ENCODE data around the gene STK39.

Gene STK39

DNA sequence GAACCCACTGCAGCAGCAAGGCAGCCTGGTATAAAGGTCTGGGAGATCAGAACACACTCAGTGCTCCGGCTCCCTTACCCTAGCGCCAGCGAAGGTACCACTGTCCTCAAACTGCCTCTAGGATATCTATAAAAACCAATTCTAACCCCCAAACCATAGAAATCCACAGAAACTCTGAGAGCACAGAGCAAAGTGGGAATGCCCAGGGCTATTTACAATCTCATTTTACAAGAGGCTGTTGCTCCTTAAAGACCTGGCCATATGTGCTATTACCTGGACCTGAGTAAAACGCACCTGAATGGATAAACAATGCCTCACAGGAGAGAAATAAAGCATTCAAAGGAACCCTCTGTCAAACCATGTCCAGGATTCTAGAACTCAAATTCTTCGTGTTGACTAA, 4.3 kb downstream of the STK39 start:
- no peak for DNase-seq (ENCODE audit: low spot score)

DNA sequence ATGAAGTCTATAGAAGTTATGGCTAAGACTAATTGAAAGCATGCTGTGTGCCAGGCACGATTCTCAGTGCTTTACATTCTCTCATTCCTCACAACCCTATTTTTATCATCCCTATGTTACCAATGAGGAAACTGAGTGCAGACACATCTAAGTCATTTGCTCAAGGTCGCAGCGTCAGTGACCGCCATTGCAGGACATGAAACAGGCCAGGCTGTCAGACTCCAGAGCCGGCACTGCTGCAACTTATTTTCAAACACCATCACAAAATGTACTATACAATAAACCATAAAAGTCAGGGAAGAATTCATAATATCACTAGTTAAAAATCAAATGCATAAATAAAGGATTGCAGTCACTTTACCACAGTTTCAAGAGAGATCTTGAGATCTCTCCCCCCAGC, 5.6 kb downstream of the STK39 start:
- no peak for DNase-seq (ENCODE audit: low spot score)

- DNase-seq (ENCODE audit: low spot score), result no peak
These were observed 6.2 kb downstream of the STK39 start for GRCh38 chr2:168241208-168241607.

DNA sequence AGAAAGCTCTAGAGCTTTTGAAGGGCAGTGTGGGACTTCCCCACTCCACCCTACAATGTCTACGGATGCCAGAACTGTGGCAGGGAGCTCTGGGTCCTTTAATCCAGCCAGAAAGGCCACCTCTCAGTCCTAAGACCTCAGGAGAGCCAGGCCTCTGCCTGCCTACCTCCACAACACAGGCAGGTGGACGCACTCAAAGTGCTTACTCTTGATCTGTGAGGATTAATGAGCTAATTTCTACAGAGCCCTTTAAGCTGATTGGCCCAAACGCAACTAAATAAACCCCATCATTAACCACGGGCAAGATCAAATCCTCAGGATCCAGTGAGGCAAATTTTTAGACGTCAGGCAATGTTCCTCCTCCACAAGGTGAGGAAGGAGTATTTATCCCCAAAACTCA, 8.1 kb downstream of the STK39 start:
- no peak for DNase-seq (ENCODE audit: low spot score)

DNA sequence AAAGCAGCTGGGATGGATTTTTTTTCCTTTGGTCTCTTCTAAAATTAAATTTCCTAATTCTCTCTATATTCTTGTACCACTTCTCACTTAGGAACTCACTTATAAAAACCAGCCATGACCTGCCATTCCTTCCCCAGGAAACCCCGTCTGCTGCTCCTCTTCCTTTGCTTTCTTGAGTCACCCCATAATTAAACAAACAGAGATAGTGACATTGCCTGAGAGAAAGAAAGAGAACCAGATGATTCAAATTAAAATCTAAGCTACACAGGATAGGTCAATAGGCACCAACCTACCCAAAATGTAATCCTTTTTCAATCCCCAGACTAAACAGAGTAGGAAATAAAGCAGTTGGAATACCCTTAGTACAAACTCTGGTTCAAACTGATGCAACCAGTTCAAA, 9.7 kb downstream of the STK39 start:
- DNase-seq (ENCODE audit: low spot score), result no peak

- no peak for DNase-seq (ENCODE audit: low spot score)
These were observed 12.8 kb downstream of the STK39 start for GRCh38 chr2:168234407-168235085.

DNA sequence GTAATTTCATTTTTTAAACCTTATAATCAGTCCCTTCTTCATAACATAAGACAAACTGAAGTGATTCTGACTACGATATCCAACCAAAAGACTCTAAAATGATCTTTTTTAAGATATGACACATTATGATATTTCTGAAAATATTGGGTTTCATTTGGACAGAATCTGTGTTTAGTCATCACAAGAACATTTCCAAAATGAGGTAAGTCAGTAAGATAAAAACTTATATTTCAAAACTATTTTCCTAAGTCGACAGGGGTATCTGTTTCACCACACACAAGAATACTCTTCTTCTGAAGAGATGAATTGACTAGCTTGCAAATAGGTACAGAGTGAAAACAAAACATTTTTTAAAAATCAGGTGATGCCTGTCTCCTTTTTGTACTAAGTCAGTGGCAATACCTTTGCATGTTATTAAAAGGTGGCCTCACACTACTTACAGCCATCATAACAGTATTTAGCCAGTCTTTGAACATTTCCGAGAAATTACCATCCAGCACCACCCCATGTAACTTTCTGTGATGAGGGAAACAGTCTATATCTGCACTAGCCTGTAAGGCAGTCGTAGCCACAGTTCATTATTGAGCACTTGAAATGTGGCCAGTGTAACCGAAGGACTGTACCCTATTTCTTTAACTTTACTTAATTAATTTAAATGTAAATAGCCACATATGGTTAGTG, 13.5 kb downstream of the STK39 start:
- no peak for DNase-seq (ENCODE audit: low spot score)

DNA sequence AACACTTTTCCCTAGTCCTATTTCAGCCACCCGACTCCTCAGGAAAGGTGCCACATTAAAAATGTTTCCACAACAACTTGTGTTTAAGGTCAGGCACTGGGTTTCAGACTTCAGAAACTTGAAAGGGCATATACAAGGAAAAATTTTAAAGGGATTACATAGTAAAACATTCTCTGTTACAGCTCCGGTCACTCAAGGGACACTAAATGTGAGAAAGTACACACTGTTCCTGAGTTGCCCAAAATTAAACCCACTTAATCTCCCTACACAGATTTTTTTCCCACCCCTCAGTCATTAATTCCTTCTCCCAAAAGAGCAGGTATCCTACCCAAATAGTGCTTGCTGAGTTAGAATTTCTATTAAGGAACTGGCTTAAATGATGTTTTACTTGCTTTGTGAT, 14.2 kb downstream of the STK39 start:
- no peak for DNase-seq (ENCODE audit: low spot score)

- no peak for DNase-seq (ENCODE audit: low spot score)
These were observed 15.7 kb downstream of the STK39 start for GRCh38 chr2:168231609-168232241.

DNA sequence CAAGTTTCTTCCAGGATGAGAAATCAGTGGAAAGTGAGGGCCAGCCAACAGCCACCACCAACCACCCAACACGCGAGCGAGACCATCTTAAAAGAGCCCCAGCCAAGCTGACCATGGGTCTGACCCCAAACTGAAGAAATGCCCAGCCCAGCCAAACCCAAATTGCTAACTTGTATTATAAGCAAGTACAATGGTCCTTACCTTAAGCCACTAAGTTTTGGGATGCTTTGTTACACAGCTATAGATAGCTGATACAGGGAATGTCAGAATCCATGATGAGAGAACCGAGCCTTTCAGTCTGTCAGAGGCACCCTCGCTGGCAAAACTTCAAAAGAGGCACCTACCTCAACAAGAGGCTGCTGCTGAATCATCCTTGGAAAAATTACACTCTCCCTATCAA, 17.0 kb downstream of the STK39 start:
- no peak for DNase-seq (ENCODE audit: low spot score)

DNA sequence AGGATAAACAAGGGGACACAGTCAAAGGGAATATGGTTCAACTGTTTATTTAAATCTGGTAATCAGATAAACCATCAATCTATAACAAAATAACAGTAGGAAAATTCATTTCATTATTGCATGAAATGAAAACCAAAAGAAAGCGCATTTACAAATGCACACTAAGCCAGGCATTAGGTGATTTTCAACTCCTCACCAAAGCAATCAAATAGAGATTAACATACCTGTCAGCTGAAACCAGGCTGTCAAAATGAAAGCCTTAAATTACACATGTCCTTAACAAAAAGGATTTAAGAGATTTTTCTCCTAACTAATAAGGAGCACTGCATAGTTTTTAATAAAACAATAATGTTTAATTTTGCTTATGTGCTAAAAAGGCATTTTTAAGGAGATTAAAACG, 23.0 kb downstream of the STK39 start:
- DNase-seq (ENCODE audit: low spot score), result no peak

DNA sequence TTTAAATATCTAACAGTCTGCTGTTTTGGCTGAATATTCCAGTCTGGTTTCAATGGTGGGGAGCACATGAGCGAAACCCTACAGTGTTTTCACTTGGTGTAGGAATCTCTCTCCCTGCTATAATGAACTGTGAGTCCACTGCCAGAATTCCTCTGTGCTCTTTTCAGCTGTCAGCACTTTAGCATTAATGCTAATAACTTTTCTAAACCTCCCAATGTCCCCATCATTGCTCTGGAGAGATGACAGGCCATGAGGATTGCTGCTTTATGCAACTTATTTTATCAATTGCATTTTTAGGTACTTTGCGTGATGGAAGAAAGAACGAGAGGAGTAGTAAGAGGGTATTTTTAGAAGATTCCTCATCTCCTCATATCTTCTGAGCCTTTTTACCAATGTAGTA, 25.3 kb downstream of the STK39 start:
- no peak for DNase-seq (ENCODE audit: low spot score)

- DNase-seq (ENCODE audit: low spot score), result no peak
These were observed 26.2 kb downstream of the STK39 start for GRCh38 chr2:168220965-168221819.

DNA sequence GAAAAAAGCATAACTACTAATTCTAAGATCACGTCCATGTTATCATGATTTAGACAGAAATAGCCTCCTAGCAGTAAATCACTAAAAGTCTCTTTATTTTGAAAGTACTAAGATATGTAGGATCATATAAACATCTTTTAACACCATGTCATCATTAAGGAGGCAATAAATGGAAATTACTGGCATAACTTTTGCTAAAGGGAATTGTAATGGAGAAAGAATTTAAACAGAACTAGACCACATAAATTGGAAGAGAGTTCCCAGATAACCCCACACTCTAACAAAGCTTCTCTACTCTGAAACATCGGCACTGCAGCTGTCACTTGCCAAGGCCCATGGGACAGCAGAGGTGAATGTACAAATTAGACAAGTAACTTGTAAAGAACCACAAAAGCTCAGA, 29.5 kb downstream of the STK39 start:
- DNase-seq (ENCODE audit: low spot score), result no peak

- no peak for DNase-seq (ENCODE audit: low spot score)
These were observed 30.9 kb downstream of the STK39 start for GRCh38 chr2:168216351-168217005.

DNA sequence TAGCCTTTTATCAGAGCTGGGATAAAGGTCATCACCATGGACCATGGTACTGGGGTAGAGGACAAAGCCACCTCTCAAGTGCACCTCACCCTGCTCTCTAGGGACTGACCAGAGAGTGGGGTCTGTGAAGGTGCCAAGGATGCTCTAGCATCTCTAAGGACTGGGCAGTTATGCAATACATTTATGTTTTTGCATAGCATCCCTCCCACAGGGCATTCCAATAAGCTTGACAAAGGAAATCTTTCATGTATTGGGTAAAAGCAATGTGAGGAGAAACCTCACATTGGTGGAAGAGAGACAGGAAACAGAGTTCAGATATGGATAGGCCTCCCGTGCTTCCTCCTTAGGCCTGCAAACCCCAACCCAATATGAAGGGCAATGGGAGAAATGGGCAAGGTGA, 31.6 kb downstream of the STK39 start:
- no peak for DNase-seq (ENCODE audit: low spot score)

DNA sequence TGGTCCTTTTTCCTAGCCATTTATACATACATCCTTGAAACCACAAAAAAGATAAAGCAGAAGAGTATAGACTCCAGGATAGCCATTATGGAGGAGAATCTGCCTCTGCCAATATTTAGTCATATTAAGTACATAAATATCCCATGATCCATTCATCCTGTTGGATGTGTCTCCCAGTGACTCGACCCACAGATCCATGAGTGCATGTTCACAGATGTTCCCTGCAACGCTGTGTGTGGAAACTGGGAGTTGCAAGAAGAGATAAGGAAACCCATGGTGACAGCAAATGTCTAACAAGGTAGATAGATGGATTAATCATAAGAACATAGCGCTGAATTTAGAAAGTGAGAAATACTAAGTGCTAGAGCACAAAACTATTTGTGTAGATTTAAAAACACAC, 34.5 kb downstream of the STK39 start:
- no peak for DNase-seq (ENCODE audit: low spot score)

GRCh38 chr2:168212167-168212566, 35.2 kb downstream of the STK39 start:
- no peak for DNase-seq (ENCODE audit: low spot score)

DNA sequence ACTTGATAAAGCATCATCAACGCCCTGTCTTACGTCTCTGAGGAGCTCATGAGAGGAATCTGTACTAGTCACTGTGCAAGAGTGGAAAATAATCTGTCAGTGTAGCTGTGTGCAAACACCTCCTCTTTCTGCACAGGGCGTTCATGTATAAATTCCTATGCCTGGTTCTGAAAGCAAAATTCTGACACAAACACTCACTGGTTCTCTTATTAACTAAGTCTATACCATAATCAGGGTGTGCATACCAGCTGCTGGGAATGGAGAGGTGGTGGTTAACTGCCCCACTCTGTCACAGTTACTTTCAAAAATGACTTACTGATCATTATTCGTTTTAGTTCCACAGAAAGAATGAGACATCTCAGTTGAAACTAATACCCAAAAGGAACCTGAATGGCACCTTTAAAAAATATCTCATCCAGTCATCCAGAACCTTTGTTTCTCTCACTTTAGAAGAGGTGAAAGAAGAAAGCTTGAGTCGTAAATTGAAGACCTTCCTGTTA, 35.7 kb downstream of the STK39 start:
- DNase-seq (ENCODE audit: low spot score), result no peak

- DNase-seq (ENCODE audit: low spot score), result no peak
These were observed 36.4 kb downstream of the STK39 start for GRCh38 chr2:168210895-168211570.

DNA sequence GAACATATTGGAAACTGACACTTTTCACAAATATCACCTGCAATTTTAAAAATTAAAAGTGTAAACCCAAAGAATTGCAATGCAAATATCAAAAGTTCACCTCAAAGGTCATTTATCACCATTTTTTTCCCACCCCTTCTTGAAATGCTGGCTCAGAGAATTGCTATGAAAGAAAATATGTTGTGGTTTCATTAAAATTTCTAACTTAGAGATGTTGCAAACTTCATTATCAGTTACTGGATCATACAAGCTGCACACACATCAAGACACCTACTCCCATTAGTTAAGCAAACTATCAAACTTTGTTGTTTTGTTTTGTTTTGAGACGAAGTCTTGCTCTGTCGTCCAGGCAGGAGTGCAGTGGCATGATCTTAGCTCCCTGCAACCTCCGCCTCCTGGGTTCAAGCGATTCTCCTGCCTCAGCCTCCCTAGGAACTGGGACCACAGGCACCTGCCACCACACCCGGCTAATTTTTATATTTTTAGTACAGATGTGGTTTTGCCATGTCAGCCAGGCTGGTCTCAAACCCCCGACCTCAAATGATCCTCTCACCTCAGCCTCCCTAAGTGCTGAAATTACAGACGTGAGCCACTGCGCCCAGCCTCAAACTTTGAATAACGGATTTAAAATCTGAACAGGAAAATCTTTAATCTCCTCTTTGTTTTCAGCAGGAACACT, 37.0 kb downstream of the STK39 start:
- DNase-seq (ENCODE audit: low spot score), result no peak

Measured in ecto neural progenitor cell (in vitro differentiated cells).